RPMI8226 (cell line): ENCODE data around the gene SNCAIP.

Experiments
- DNase-seq: peaks from one replicate; pipeline ENCODE4 v3.0.0-alpha.2; 2015

SNCAIP gene

DNA sequence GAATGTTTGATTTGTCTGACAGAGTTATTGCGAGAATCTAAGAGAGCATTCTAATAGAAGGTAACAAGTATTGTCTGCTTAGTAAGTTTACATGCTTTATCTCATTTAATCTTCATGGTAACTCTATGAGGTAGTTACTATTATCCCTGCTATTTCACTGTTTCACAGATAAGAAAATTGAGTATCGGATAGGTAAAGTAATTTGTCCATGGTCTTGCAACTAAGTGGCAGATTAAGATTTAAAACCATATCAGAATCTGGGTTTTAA is 118.2 kb downstream of the SNCAIP start:
- DNase-seq, result no peak

DNA sequence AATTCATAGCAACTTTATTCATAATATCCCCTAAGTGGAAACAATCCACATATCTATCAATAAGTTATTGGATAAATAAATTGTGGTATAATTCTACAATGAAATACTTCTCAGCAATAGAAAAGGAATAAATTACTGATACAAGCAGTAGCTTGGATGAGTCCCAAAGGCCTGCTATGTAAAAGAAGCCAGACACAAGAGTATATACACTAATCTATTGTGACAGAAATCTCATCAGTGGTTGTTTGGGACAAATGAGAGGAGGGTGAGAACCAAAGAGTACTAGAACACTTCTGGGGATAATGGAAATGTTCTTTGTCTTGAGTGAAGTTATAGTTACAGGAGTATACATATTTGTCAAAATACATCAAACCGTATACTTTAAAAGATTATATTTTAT is 119.3 kb downstream of the SNCAIP start:
- DNase-seq, result no peak

DNA sequence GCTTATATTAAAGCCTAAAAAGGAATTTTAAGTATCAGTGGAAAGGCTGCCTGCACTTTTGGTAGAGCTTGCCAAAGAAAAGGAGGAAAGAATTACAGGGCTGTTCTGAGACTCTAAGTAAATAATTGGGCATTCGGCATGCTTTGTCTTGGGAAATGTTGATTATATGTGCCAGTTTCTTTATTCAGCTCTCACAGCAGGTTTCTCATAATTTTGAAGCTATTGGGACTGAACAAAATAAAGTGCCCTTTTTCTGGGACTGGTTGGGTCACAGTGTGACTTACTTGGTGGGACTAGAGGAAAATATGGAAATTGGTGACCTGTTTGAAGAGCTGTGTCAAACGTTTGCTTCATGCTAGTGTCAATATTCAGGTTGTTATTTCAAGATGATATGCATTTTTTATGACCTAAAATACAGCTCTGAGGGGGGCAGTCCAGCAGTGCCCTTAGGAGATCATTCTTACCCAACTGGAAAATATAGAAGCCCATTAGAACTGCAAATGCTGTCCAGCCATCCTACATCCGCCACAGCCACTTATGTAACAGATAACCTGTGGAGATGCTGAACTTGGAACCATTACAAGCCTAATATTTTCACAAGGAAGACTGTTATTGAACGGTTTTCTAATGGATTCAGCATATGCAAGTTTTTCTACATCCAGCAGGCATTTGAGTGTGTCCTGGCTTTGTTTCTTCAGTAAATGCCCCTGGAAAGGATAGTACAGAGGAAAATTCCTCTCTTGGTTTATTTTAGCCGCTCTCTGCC is 122.4 kb downstream of the SNCAIP start:
- DNase-seq, result no peak

DNA sequence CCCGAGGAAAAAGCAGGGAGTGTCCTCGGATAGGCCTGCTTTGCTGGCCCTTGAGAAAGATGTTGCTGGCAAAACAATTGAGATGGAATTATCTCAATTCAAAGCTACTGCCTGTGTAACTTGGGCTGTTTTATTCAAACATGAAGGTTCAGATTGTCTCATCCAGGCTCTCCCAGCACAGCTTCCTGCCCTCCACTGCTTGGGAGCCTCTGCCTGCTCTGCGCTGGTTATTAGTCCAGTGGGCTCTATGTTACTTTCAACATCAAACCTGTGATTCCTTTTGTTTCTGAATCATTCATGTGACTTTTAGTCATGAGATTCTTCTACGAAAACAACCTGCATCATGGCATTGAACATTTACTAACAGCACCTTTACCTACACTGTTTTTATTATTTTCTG is 123.2 kb downstream of the SNCAIP start:
- DNase-seq, result no peak

DNA sequence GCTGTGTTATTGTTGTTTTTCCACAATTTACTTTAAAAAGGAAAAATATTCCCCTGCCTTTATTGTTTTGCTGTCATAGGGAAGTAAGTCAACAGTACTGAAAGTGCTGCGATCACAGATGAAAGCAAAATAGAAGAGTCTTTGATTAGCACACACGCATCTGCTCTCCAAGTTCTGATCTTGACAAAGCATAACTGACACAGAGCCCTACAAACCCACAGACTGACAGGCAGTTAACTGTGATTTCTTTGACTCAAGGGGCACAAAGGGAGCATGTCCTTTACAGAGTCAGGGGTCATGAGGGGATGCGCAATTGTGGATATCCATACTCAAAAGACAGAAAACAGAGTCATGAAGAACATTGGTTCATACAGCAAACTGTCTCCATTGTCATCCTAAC is 123.7 kb downstream of the SNCAIP start:
- DNase-seq, result no peak

DNA sequence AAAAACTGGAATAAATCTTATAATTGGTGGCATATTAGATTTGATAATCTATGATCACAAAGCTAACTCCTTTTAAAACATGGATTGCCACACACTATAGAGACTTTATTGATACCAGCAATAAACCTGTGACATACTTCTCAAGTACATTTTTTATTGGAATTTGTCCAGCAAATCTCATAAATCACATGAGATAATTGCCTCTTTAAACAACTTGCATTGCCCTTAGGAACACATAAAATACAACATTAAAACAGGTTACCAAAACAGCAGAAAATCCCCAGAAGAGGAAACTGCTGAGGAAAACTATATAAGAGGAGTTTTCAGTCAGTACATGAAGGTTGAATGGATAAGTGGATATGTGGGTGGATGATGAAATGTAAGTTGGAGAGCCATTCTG is 124.6 kb downstream of the SNCAIP start:
- no peak for DNase-seq

DNA sequence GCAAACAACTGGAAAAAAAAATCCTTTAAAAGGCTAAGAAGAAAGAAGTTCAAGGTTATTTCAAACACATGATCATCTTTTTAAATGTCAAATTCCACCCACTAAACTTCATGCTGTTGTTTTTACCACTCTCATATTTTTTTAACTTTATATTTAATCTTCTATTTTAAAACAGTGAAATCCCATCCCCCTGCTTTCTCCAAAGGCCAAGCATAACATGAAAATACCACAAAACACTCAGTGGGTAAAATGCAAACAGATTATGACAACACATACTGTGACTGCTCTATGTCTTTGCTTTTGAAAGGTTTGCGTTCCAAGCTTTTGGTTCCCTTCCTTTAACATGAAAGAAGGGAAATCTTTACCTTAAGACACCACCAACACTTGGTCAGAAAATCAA is 127.6 kb downstream of the SNCAIP start:
- no peak for DNase-seq

DNA sequence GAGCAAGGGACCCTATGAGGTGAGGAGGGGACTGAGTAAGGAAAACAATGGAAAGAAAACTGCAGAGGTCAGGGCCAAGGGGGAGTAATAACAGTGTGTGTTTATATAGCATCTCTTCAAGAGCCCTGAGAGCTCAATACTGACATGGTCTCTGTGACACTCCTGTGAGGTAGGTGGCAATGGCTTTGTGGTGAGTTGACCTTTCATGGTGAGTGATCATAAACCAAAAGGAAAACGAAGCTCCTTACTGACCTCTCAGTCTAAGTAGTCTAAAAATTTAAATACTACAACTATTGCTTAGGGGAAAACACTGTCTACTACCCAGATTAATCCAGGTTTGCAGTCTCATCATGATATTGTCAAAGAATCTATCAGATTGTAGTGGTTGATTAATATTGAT is 130.9 kb downstream of the SNCAIP start:
- no peak for DNase-seq

DNA sequence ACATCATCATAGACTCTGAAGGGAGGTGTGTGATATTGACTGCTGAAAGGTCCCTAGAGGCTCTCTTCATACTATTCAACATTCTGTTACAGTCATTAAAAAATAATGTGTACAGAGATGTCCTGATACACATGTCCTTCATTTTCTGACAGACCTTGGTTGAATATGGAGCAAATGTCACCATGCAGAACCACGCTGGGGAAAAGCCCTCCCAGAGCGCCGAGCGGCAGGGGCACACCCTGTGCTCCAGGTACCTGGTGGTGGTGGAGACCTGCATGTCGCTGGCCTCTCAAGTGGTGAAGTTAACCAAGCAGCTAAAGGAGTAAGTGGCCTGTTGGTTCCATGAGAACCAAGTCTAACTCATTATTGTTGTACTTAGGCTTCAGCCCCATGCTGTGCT is 132.4 kb downstream of the SNCAIP start:
- no peak for DNase-seq

DNA sequence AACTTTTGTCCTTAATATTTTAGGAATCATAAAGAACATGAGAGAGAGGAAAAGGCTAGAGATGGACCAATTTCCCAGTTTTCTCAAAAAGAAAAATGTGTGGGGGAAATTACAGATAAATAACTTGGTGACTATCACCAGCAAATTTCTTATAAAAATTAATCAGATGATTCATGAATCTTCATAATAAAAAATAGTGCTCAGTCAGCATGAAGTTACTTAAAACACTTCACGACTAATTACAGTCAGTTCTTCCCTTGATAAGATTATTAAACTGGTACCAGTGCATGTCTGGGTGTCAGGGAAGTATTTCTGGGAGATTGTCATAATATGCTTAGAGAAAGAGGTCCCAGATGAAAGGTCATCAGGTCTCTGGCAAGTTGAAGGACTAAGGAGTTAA is 133.0 kb downstream of the SNCAIP start:
- no peak for DNase-seq

DNA sequence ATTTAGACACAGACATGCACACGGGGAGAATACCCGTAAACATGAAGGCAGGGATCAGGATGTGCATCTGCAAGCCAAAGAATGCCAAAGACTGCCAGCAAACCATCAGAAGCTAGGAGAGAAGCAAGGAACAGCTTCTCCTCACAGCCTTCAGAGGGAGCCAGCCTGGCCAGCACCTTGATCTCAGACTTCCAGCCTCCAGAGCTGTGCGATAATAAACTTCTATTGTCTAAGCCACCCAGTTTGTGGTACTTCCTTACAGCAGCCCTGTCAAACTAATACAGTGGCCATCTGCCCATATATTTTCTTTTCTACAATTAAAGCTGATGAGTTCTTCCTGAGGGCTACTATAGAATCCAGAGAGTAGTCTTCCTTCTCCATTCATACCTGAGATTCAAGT is 135.0 kb downstream of the SNCAIP start:
- no peak for DNase-seq

DNA sequence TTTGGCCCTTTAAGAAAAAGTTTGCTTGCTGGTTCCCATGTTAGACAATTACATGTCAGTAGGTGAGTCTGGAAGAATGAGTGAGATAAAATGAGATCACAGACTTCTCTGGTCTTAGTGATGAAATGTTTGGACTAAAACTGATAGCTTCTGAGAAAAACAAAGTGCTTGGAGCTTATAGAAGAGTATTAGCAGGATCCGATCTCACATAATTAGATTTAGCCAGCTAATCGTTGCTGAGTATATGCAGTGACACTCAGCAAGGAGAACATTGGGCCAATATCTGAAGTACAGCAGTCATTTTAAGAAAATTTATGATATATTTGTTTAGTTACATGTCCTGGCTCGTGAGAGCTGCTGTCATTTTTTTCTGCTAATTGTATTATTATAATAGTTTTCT is 135.8 kb downstream of the SNCAIP start:
- no peak for DNase-seq

DNA sequence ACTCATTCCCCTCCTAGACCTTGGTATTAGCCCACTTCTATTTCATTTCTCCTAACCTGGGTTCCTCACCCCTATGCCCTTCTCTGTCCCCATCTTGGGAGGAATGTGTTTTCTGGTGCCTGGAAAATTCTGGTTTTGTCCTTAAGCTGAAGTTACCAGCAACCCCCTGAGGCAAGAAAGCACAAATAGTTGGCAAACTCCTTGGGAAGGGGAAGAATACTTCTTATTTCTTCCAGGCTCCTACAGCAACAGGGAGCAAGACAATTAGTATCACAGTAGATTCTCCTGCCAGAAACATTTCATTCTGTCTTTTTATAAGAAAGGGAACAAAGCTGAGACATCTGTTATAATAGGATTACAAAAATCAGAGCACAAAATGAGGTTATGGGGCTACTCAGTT is 142.5 kb downstream of the SNCAIP start:
- DNase-seq, result no peak

DNA sequence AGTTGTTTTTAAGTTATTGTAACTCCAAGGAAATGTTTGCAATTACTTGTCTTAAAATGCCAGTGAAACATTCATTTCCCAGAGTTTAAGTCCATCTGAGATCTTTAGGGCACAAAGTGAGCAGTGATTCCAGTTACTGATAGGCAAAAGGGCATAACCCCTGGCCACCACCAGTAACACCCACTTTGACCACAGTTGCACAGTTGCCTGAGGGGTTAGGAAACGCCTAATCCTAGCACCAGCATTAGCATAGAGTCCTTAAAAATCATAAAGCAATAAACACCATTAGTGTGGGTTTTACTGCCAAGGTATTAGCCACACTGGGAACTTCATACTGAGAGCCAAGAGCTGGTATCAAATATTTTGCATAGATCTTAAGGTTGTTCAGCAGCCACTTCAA is 143.9 kb downstream of the SNCAIP start:
- no peak for DNase-seq

DNA sequence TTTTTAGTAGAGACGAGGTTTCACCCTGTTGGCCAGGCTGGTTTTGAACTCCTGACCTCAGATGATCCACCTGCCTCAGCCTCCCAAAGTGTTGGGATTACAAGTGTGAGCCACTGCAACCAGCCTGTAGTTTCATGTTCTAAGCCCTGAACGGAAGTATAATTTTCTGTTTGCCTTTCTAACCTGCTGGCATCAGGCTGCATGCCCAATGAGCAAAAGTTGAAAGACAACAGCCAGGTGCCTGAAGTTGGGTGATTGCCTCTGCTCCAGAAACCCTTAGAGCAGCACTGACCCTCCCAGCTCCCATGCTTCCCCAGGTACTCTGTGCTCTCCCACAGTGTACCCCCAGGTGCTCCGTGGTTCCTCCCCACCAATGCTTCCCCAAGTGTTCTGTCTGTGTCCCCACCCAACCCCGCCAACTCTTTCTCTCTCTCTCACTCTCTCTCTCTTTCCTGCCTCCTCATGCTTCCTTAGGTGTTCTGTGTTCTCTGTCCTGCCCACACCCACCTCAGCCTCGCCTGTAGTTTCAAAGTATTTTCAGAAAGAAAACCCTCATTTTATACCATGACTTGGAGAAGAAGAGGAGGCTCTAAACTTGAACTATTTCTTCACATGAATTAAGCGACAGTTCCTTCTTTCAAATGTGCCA is 145.3 kb downstream of the SNCAIP start:
- DNase-seq, result no peak

DNA sequence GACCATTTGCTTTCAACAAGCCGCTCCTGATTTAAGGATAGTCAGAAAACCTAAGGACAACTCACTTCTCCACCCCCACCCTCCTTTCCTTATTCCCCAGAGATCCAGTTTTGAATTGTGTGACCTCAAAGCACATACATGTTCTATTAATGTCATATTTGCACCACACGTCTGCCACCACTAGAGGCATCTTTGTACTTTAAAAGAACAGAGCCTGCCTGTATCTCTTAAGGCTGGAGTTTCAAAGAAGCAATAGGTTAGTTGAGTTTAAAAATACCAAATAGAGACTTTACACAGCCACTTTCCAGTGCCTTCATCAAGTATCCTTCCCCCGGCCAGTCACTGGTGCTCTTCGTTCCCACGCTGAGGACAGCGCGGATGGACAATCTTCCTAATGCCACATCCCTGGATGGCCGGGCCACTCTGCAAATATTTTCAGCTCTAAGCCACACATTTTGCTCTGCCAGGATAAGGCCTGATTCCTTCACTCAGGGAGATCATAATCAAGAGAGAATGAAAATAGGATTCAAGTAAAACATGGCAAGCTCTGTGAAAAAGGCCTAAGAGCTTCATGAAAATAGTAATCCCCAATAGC is 146.3 kb downstream of the SNCAIP start:
- peak; percentile 27 for DNase-seq

DNA sequence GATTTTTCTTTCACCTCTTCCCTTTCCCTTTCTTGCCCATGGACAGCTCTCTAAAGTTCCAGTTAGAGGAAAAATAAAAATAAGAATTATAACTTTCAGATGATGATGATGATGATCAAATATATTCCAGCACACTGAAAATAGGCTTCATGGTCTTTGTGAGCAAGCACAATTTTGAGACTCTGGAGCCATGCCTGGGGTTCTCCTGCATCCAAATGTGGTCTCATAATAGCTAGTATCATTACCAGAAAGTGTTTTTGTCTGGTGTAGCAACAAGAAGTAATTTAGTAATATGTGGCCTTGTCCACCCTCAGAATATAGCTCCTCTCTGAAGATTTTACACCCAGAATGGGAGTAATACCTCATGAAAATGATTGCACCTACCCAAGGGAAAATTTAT is 150.4 kb downstream of the SNCAIP start:
- no peak for DNase-seq

DNA sequence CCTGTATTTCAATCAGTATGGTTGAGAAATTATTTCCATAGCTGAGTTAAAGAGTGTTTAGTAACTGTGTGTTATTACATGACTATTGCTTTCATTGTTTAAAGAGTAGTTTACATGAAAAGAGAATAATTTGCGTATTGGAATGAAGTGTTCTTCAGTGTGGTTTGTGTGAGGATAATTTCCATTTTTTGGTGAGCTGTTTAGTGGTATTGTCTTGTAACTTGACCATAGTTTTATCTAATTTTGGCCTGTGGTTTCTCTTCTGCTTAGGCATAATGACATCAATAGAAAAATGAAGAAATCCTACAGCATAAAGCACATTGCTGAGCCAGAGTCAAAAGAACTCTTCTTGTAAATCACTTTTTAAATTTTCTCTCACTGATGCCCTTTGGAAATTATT is 151.2 kb downstream of the SNCAIP start:
- no peak for DNase-seq

DNA sequence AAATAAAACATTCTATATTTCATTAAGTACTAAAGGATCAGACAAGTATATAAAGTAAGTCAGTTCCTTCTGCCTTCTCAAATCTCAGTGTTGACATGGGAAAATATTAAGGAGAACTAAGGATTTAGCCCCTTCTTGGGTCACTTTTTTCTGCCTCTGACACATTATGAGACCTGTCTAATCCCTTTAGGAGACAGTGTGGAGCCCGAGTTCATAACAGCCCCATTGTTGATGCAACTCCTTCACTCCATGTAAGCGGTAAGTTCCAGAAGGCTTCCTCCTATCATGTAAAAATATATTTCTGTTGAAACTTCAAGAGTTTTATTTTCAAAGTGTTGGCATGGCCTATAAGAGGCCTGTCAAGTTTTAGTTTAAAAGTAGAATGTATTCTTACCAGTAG is 152.2 kb downstream of the SNCAIP start:
- no peak for DNase-seq

DNA sequence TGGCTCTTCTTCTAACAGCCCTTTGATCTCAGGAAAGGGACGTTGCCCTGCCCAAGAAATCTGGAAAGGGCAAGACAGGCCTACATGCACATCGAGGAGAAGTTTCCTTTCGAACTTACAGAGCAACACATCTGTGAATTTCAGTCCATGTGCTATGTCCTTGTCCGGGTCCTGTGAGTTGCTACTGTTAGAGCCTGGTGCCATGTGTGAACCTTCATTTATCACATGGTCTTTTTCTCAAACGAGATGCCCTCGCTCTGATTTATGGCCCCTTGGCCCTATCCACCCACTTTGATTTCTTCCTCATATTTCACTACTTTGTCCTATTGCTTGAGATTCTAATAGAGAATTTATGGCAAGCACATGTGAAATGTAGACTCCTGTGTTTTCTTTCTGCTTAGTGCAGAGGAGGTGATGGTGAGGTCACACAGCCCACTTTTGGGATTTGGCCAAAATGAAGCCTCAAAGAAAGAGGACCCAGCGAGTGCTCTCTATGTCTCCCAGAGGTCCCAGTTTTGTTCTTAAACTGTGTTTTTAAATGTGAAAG is 153.1 kb downstream of the SNCAIP start:
- no peak for DNase-seq

DNA sequence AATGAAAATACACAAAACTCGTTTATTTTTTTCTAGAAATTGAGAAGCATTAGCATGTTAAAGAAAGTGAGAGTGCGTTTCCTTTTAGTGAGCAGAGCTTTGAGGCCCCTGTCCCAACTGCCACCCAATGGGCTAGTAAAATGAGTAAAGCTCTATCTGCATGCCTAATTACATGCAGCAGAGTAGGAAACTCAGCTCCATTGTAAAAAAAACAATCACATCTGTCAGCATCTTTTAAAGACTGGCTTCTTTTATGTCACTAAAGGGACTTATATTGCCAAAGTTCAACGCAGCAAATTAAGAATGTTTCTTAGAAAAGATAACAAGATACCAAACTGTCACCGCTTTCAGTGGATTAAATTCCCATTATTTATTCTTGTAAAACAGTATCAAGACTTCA is 154.0 kb downstream of the SNCAIP start:
- DNase-seq, result no peak

DNA sequence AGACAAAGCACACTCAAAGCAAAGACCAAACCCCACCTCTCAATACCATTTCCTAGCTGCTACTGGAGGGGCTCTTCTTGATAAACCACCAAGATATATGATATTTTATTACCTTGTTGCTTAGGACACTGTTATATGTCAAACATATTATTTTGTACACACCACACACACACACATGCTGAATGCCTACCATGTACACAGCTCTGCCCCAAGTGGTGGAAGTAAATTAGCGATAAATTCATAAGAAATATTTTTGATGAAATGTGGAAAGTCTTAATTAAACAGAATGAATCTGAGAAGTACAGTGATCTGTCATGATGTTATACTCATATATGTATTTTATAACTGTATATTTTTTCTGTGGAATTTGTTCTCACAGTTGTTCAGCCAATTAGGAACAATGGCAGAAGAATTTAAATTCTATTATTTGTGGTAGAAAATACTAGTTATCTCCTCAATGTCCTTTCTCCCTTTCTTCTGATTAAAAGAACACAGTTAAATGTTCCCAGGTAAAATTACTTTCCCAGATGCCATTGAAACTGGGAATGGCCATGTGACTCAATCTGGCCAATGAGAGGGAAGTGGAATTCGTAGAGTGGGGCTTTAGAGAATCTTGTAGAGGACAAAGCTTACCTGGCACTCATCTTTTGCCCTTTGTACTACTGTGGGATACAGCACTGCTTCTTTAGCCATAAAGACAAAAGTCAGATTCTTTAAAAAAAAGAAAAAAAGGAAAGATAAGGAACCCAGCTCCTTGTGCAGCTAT is 156.5 kb downstream of the SNCAIP start:
- no peak for DNase-seq

DNA sequence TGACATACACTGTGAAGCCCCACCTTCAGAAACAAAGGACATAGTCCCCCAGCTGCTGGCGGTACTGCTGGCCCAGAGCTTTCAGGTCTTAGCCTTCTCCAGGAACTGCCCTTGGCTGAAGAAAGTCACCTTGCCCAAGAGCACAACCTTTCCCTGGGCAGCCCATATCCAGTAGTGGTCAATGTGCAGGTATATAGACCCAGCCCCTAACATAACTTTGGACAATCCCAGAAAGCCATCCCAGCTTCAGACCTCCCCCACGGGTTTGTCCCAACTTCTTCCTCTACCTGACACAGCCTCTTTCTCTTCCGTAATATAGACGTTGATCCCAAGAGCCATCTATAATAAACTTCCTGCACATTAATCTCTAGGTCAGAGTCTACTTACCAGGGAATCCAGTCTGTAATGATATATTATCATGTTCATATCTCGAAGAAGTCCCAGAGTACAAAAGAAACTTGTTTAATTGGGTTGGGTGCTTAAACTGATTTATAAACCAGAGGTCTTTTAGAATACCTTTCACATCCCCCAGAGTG is 157.4 kb downstream of the SNCAIP start:
- DNase-seq, result no peak

DNA sequence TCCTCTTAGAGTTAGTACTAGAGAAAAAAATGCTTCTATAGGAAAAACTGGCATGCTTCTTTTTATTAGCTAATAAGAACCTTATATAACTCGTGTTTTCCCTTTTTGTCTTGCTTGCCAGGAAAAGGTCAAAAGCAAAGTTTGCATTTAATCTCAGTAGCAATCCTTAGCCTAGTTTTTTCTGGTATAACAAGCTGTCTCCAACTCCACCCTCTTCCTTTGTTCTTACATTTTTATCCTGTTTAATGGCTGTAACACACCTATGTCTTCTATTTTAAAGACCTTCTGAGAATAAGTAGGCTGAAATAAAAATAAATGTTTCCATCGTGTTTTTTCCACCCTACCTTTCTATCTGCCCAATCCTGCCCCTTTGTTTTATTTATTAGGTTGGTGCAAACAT is 158.3 kb downstream of the SNCAIP start:
- no peak for DNase-seq
